ENCODE results near the gene REC8. TPM values are rescaled to one million over a fixed set of nuclear protein-coding genes. Genes with fewer than 3 reads are reported as not detected.

The REC8 gene
- total and polyA plus RNA-seq, 2 of the 4 experiments (the other 2 are of a cell fraction): 0.36 to 3.5 TPM

DNA sequence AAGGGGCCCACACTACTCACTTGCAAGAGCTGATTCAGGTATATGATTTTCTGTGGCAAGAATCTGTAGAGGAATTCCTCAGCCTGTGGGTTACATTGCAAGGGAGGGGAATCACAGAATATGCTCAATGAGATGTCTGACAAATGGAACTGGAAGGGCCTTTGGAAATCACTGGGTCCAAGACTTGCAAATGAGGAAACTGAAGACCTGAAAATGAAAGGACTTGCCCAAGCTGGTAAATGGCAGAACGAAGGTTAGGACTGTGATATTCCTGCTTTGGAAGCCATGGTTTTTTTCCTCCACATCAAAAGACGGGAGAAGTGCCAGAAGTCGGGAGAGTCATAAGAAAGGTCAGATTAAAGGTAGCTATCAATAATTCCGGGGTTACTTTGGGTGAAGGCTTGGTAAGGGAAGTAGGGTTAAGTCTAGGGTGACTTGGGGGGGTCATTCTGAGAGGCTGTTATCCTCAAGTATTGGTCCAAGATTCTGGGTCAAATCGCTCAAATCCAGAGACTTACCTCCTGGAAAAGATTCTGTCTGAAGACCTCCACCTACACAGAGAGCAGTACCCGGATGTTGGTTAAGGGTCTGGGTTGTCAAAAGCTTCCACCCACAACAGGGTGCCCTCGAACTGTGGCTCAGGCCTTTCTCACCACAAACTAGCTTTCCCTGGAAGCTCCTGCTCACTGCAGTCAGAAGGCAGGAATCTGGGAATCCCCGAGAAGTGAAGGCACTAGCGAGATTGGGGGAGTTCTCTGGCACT, 26.0 kb upstream of the REC8 start:
- peaks cover 12% of the 10 kb centered on the region for H4K20me1 ChIP-seq (ENCODE audit: insufficient read depth, low read length)
- peak overlapping the region; percentile 10; the same call in 1 of the 3 replicates for H2BK15ac ChIP-seq (ENCODE audit: low read depth, low read length)
- no peaks in the 10 kb centered on the region for H3K27me3 ChIP-seq (ENCODE audit: control insufficient read depth, insufficient read depth, low read length)
- H3K4ac ChIP-seq (ENCODE audit: low read depth, low read length): peak overlapping the region; percentile 70
- H3K4me2 ChIP-seq (ENCODE audit: low read depth, low read length): peak overlapping the region; percentile 96
- H3K4me3 ChIP-seq (ENCODE audit: insufficient read depth, low read depth, low read length): peak overlapping the region; percentile 86
- dilution Hi-C loops (cut with HindIII; ENCODE audit: low sequenced_read_pairs, unreplicated experiment): no loop called here
- H3K18ac ChIP-seq (ENCODE audit: low read depth, low read length): peak overlapping the region; percentile 22; the same call in 1 of the 2 replicates
- ATAC-seq (ENCODE audit: low read depth) (peak; percentile 0), DNase-seq (peak; percentile 80)
- H3K9ac ChIP-seq (ENCODE audit: low read depth, low read length): peak overlapping the region; percentile 76
- WGBS, 2 experiments (ENCODE audit: extremely low coverage in 2 of 2, insufficient read length in 1 of 2): no CpG with 5 or more reads among the region's 9 CpGs
- intact Hi-C loops (cut with micrococcal nuclease): loop anchor here (2.0 kb wide), 1 partner anchor 151 kb away; no protein-coding TSS in a partner anchor
- H3K9me3 ChIP-seq (ENCODE audit: control insufficient read depth, insufficient read depth, low read length): no peaks in the 10 kb centered on the region
- peak overlapping the region; percentile 92 for H2AK9ac ChIP-seq (replicated peaks; ENCODE audit: low read depth, low read length, poor library complexity)
- ChIA-PET POLR2A (ENCODE audit: unreplicated experiment) (interaction anchor here (1.4 kb wide), 1 partner anchor 32 kb away, joined by 6 read pairs; the partner anchor contains the start of genes DCAF11 and NRL), CTCF (interaction anchor here (0.6 to 1.5 kb wide), 4 partner anchors 10 to 297 kb away, joined by 3 read pairs; partner anchors contain the start of gene IRF9)
- peak overlapping the region; percentile 88 for H3K23ac ChIP-seq (ENCODE audit: low read depth, low read length)
- peak overlapping the region; percentile 71 for H2BK5ac ChIP-seq (ENCODE audit: low read depth, low read length, poor library complexity, severe bottlenecking)
- peaks cover 19% of the 10 kb centered on the region for H3K36me3 ChIP-seq (ENCODE audit: control insufficient read depth, insufficient read depth, low read length)
- H3K27ac ChIP-seq (ENCODE audit: insufficient read depth, low read length): peak overlapping the region; percentile 79
- H2AFZ ChIP-seq (replicated peaks; ENCODE audit: low read length, poor library complexity): peak overlapping the region; percentile 85
- peak overlapping the region; percentile 72 for H3K14ac ChIP-seq (replicated peaks; ENCODE audit: low read depth, low read length)
- no peak for TF ChIP-seq POLR2A (IDR thresholded peaks at IDR 0.05; ENCODE audit: low read depth, low read length)
- TF ChIP-seq MAZ (IDR thresholded peaks at IDR 0.05; ENCODE audit: borderline replicate concordance, low read depth, low read length): no peak
- TF ChIP-seq, protein P1, sequence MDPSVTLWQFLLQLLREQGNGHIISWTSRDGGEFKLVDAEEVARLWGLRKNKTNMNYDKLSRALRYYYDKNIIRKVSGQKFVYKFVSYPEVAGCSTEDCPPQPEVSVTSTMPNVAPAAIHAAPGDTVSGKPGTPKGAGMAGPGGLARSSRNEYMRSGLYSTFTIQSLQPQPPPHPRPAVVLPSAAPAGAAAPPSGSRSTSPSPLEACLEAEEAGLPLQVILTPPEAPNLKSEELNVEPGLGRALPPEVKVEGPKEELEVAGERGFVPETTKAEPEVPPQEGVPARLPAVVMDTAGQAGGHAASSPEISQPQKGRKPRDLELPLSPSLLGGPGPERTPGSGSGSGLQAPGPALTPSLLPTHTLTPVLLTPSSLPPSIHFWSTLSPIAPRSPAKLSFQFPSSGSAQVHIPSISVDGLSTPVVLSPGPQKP (IDR thresholded peaks at IDR 0.05; ENCODE audit: borderline replicate concordance, low read depth, low read length): no peak
- no peak for TF ChIP-seq RCOR1 (IDR thresholded peaks at IDR 0.05; ENCODE audit: insufficient replicate concordance, low read length)
- TF ChIP-seq, protein P2, sequence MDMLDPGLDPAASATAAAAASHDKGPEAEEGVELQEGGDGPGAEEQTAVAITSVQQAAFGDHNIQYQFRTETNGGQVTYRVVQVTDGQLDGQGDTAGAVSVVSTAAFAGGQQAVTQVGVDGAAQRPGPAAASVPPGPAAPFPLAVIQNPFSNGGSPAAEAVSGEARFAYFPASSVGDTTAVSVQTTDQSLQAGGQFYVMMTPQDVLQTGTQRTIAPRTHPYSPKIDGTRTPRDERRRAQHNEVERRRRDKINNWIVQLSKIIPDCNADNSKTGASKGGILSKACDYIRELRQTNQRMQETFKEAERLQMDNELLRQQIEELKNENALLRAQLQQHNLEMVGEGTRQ (IDR thresholded peaks at IDR 0.05; ENCODE audit: low read depth, low read length): no peak
- no peak for TF ChIP-seq CEBPB (IDR thresholded peaks at IDR 0.05; ENCODE audit: low read depth, low read length)
- no peak for TF ChIP-seq CHD1 (IDR thresholded peaks at IDR 0.05; ENCODE audit: low read depth, low read length)
- TF ChIP-seq RFX5 (IDR thresholded peaks at IDR 0.05; ENCODE audit: low read depth, low read length): no peak
- no peak for TF ChIP-seq NFE2L2 (IDR thresholded peaks at IDR 0.05; ENCODE audit: low read depth, low read length)
- no peak for TF ChIP-seq FOS (IDR thresholded peaks at IDR 0.05; ENCODE audit: low read depth, low read length)
- TF ChIP-seq, protein P3, sequence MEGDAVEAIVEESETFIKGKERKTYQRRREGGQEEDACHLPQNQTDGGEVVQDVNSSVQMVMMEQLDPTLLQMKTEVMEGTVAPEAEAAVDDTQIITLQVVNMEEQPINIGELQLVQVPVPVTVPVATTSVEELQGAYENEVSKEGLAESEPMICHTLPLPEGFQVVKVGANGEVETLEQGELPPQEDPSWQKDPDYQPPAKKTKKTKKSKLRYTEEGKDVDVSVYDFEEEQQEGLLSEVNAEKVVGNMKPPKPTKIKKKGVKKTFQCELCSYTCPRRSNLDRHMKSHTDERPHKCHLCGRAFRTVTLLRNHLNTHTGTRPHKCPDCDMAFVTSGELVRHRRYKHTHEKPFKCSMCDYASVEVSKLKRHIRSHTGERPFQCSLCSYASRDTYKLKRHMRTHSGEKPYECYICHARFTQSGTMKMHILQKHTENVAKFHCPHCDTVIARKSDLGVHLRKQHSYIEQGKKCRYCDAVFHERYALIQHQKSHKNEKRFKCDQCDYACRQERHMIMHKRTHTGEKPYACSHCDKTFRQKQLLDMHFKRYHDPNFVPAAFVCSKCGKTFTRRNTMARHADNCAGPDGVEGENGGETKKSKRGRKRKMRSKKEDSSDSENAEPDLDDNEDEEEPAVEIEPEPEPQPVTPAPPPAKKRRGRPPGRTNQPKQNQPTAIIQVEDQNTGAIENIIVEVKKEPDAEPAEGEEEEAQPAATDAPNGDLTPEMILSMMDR (conservative IDR thresholded peaks at IDR 0.05; ENCODE audit: low read depth, low read length): no peak
- no peak for TF ChIP-seq MAFK (IDR thresholded peaks at IDR 0.05; ENCODE audit: low read depth, low read length)
- TF ChIP-seq BHLHE40 (IDR thresholded peaks at IDR 0.05; ENCODE audit: low read depth, low read length): no peak
- H2AK5ac ChIP-seq (ENCODE audit: low read depth, low read length): peak overlapping the region; percentile 72
- in situ Hi-C loops (cut with MboI; ENCODE audit: low sequenced_read_pairs): loop anchor here (25.0 kb wide), 2 partner anchors 834 to 1059 kb away; partner anchors contain the start of genes ACIN1, BCL2L2, C14orf119 and PABPN1
- TSS peak; percentile 63 for BruUV-seq (replicated peaks)
- H3K79me1 ChIP-seq (ENCODE audit: low read depth in 1 of 2, low read length in 2 of 2): peaks cover 34 to 72% of the 10 kb centered on the region in 2 experiments
- no peak overlapping the region; the same call in 1 of the 2 replicates for H2BK20ac ChIP-seq (ENCODE audit: low read depth, low read length)
- peak overlapping the region; percentile 46; the same call in 1 of the 2 replicates for H4K5ac ChIP-seq (ENCODE audit: low read depth, low read length)
- 0 out of 2 replicates have a peak overlapping the region, but pooled peaks have one; percentile 3 for H2BK120ac ChIP-seq (ENCODE audit: low read depth, low read length)
- H3K56ac ChIP-seq (ENCODE audit: extremely low read depth, insufficient read depth, low read length): peak overlapping the region; percentile 67
- peaks cover 15% of the 10 kb centered on the region for H3K9me1 ChIP-seq (ENCODE audit: insufficient read depth, low read length)
- H4K91ac ChIP-seq (ENCODE audit: insufficient read depth, low read depth, low read length): peak overlapping the region; percentile 75
- peaks cover 10% of the 10 kb centered on the region for H3K4me1 ChIP-seq (ENCODE audit: control insufficient read depth, insufficient read depth, low read length)
- H4K8ac ChIP-seq (ENCODE audit: low read depth in 2 of 2, low read length in 2 of 2): peak overlapping the region; percentile 2 to 66; a peak in 2 of 4 replicates
